Fibroblast of mammary gland (primary cell): ENCODE results near the gene CISD2.
"Not testable (repeated sequence)": the region's sequence is repeated elsewhere in the genome, so short reads cannot be mapped to it uniquely, and the experiment has no call there.

Experiments used
- DNase-seq: peaks from one replicate; pipeline ENCODE4 v3.0.0-alpha.2; 2010; ENCODE audit warnings: low read depth
- H3K4me3 ChIP-seq: 2 replicates; pipeline ENCODE4 v1.5.1; 2011; ENCODE audit warnings: low read depth, mild to moderate bottlenecking, low read length, moderate library complexity; ENCODE audit not compliant: control insufficient read depth
- TF ChIP-seq, protein P1 (sequence below): conservative IDR thresholded peaks from 2 replicates; pipeline ENCODE4 v1.5.1; 2011; ENCODE audit warnings: low read depth, low read length, inconsistent platforms; ENCODE audit not compliant: control insufficient read depth, insufficient read depth

The CISD2 gene

GRCh38 chr4:102867278-102868152 lies 1.3 kb upstream of the CISD2 start:
- no peak for DNase-seq
- TF ChIP-seq, protein P1, sequence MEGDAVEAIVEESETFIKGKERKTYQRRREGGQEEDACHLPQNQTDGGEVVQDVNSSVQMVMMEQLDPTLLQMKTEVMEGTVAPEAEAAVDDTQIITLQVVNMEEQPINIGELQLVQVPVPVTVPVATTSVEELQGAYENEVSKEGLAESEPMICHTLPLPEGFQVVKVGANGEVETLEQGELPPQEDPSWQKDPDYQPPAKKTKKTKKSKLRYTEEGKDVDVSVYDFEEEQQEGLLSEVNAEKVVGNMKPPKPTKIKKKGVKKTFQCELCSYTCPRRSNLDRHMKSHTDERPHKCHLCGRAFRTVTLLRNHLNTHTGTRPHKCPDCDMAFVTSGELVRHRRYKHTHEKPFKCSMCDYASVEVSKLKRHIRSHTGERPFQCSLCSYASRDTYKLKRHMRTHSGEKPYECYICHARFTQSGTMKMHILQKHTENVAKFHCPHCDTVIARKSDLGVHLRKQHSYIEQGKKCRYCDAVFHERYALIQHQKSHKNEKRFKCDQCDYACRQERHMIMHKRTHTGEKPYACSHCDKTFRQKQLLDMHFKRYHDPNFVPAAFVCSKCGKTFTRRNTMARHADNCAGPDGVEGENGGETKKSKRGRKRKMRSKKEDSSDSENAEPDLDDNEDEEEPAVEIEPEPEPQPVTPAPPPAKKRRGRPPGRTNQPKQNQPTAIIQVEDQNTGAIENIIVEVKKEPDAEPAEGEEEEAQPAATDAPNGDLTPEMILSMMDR: no peak
- peak overlapping the region; percentile 66 for H3K4me3 ChIP-seq

- TF ChIP-seq, protein P1: no peak
- no peak for DNase-seq
- peak overlapping the region; percentile 66 for H3K4me3 ChIP-seq
These were observed 525 bp upstream of the CISD2 start for GRCh38 chr4:102868153-102868780.

GRCh38 chr4:102869569-102870197 lies 891 bp downstream of the CISD2 start:
- peak overlapping the region; percentile 84 for H3K4me3 ChIP-seq
- DNase-seq: no peak
- TF ChIP-seq, protein P1: peak; percentile 34

- H3K4me3 ChIP-seq: no peak overlapping the region
- no peak for DNase-seq
- TF ChIP-seq, protein P1: no peak
These were observed 3.0 kb downstream of the CISD2 start for GRCh38 chr4:102871772-102872171.

- DNase-seq: not testable (repeated sequence)
These were observed 8.8 kb downstream of the CISD2 start for GRCh38 chr4:102877477-102878106.

GRCh38 chr4:102878349-102878748 lies 9.6 kb downstream of the CISD2 start:
- peak; percentile 52 for DNase-seq
- not testable (repeated sequence) for H3K4me3 ChIP-seq

More at GRCh38 chr4:102877477-102878106, 8.8 kb downstream of the CISD2 start:
- not testable (repeated sequence) for H3K4me3 ChIP-seq

GRCh38 chr4:102878901-102879300 lies 10.1 kb downstream of the CISD2 start:
- DNase-seq: no peak
- no peak overlapping the region for H3K4me3 ChIP-seq
- TF ChIP-seq, protein P1: no peak
